ENCODE measurements around the gene MTMR4.
"Not testable (repeated sequence)": the region's sequence is repeated elsewhere in the genome, so short reads cannot be mapped to it uniquely, and the experiment has no call there.

MTMR4 gene

DNA sequence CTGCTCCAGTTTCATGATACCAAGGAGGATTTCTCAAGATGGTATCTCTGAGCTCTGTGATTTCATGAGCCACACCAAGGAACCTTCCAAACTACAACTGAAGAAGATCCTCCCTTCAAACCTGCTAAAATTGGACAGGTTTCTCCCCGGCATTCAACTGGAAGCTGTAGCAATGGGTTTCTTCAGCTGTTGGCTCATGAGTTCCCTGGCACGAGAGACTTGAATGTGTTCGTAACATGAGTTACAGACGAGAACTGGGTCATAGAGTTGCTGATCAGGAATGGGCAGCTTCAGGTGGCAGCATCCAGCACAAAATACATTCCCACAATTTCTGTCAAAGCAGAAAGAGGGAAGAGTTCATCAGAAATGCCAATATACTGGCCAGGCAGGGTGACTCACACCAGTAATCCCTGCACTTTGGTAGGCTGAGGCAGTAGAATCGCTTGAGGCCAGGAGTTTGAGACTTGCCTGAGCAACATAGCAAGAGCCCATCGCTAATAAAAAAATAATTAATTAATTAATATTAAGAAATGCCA, 22.9 kb downstream of the MTMR4 start:
- no peaks in the 10 kb centered on the region for H3K27me3 Mint-ChIP-seq
- no peak overlapping the region for H3K4me3 Mint-ChIP-seq
- peaks cover 80% of the 10 kb centered on the region for H3K36me3 Mint-ChIP-seq (ENCODE audit: low read depth)
- H3K4me1 Mint-ChIP-seq (ENCODE audit: low read depth): peaks cover 35% of the 10 kb centered on the region
- no peak for DNase-seq
- no peaks in the 10 kb centered on the region for H3K9me3 Mint-ChIP-seq
- H3K27ac Mint-ChIP-seq: no peak overlapping the region

GRCh38 chr17:58488428-58488890, 26.0 kb downstream of the MTMR4 start:
- Mint-ChIP-seq H3K36me3 (ENCODE audit: low read depth) (peaks cover 54% of the 10 kb centered on the region), H3K9me3 (no peaks in the 10 kb centered on the region), H3K4me1 (ENCODE audit: low read depth) (peaks cover 32% of the 10 kb centered on the region), H3K4me3 (peak overlapping the region; percentile 36), H3K27me3 (no peaks in the 10 kb centered on the region), H3K27ac (peak overlapping the region; percentile 66)
- DNase-seq: no peak

GRCh38 chr17:58487589-58488427, 26.6 kb downstream of the MTMR4 start, which contains the start of gene HSF5:
TSS of gene HSF5 (minus strand) at chr17:58488408. CDS start at chr17:58488274, 134 bp downstream.
- Mint-ChIP-seq H3K4me1 (ENCODE audit: low read depth) (peaks cover 25% of the 10 kb centered on the region), H3K27me3 (no peaks in the 10 kb centered on the region), H3K36me3 (ENCODE audit: low read depth) (peaks cover 47% of the 10 kb centered on the region), H3K27ac (peak within 1 kb of the TSS; percentile 71), H3K4me3 (peak within 1 kb of the TSS; percentile 64), H3K9me3 (no peaks in the 10 kb centered on the region)
- peak; percentile 86 for DNase-seq

GRCh38 chr17:58484600-58484999, 29.8 kb downstream of the MTMR4 start:
- peaks cover 27% of the 10 kb centered on the region for H3K36me3 Mint-ChIP-seq (ENCODE audit: low read depth)
- peaks cover 16% of the 10 kb centered on the region for H3K4me1 Mint-ChIP-seq (ENCODE audit: low read depth)
- H3K27ac Mint-ChIP-seq: no peak overlapping the region
- DNase-seq: no peak
- no peak overlapping the region for H3K4me3 Mint-ChIP-seq
- H3K27me3 Mint-ChIP-seq: no peaks in the 10 kb centered on the region
- H3K9me3 Mint-ChIP-seq: no peaks in the 10 kb centered on the region

- H3K4me1 Mint-ChIP-seq (ENCODE audit: low read depth); H3K27me3 Mint-ChIP-seq; H3K9me3 Mint-ChIP-seq; H3K4me3 Mint-ChIP-seq; DNase-seq; H3K27ac Mint-ChIP-seq: not testable (repeated sequence)
- H3K36me3 Mint-ChIP-seq (ENCODE audit: low read depth): peaks cover 16% of the 10 kb centered on the region
These were observed 32.6 kb downstream of the MTMR4 start for GRCh38 chr17:58481798-58482197.

GRCh38 chr17:58480090-58480489, 34.3 kb downstream of the MTMR4 start:
- Mint-ChIP-seq H3K27ac (no peak overlapping the region), H3K4me3 (no peak overlapping the region), H3K9me3 (no peaks in the 10 kb centered on the region), H3K4me1 (ENCODE audit: low read depth) (peaks cover 2% of the 10 kb centered on the region), H3K27me3 (no peaks in the 10 kb centered on the region), H3K36me3 (ENCODE audit: low read depth) (peaks cover 16% of the 10 kb centered on the region)
- DNase-seq: no peak

DNA sequence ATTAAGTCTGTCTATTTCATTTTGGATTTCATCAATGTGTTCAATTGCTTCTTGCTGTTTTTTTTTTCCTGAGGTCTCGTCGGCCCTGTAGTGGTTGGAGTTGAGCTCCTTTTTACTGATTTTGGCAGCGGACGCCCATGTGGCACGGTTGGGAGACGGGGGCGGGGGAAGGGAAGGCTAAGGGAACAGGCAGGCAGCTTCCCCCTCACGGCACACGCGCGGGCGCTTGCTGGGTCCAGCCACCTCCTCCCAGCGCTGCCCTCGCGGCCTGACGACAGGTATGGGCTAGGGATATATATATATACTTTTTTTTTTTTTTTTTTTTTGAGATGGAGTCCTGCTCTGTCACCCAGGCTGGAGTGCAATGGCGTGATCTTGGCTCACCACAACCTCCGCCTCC, 37.6 kb downstream of the MTMR4 start:
- peaks cover 10% of the 10 kb centered on the region for H3K4me1 Mint-ChIP-seq (ENCODE audit: low read depth)
- H3K27ac Mint-ChIP-seq: no peak overlapping the region
- no peaks in the 10 kb centered on the region for H3K27me3 Mint-ChIP-seq
- DNase-seq: no peak
- H3K9me3 Mint-ChIP-seq: no peaks in the 10 kb centered on the region
- H3K36me3 Mint-ChIP-seq (ENCODE audit: low read depth): peaks cover 16% of the 10 kb centered on the region
- H3K4me3 Mint-ChIP-seq: no peak overlapping the region

GRCh38 chr17:58475985-58476384, 38.5 kb downstream of the MTMR4 start:
- Mint-ChIP-seq H3K9me3 (no peaks in the 10 kb centered on the region), H3K36me3 (ENCODE audit: low read depth) (peaks cover 16% of the 10 kb centered on the region), H3K27ac (no peak overlapping the region), H3K27me3 (no peaks in the 10 kb centered on the region), H3K4me3 (no peak overlapping the region), H3K4me1 (ENCODE audit: low read depth) (peaks cover 10% of the 10 kb centered on the region)
- DNase-seq: no peak

- DNase-seq: no peak
- H3K9me3 Mint-ChIP-seq: no peaks in the 10 kb centered on the region
- H3K4me3 Mint-ChIP-seq: no peak overlapping the region
- H3K4me1 Mint-ChIP-seq (ENCODE audit: low read depth): peaks cover 10% of the 10 kb centered on the region
- H3K27me3 Mint-ChIP-seq: no peaks in the 10 kb centered on the region
- H3K27ac Mint-ChIP-seq: no peak overlapping the region
- no peaks in the 10 kb centered on the region for H3K36me3 Mint-ChIP-seq (ENCODE audit: low read depth)
These were observed 44.1 kb downstream of the MTMR4 start for GRCh38 chr17:58470356-58470755.

DNA sequence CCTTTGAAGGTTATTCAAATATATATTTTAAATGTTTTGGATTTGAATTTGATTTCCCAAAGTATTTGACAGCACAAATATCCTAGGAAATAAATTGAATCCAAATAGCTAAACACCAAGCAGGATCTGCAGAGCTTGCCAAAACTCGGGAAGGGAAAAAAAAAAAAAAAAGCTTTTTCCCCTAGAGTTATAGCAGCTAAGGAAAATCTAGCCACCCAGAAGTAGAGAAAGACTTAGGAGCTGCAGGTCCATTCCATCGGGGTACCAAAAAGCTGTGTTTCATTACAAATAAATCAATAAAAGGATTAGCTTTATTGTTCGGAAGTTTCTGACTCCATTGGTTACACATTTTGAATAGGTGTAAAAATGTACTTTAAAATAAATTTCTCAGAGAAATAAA, 45.5 kb downstream of the MTMR4 start:
- H3K4me1 Mint-ChIP-seq (ENCODE audit: low read depth): peaks cover 9% of the 10 kb centered on the region
- H3K4me3 Mint-ChIP-seq: no peak overlapping the region
- H3K9me3 Mint-ChIP-seq: no peaks in the 10 kb centered on the region
- H3K27me3 Mint-ChIP-seq: no peaks in the 10 kb centered on the region
- DNase-seq: no peak
- H3K27ac Mint-ChIP-seq: no peak overlapping the region
- H3K36me3 Mint-ChIP-seq (ENCODE audit: low read depth): no peaks in the 10 kb centered on the region

GRCh38 chr17:58455491-58455890, 58.9 kb downstream of the MTMR4 start:
- Mint-ChIP-seq H3K4me1 (ENCODE audit: low read depth) (no peaks in the 10 kb centered on the region), H3K27ac (no peak overlapping the region), H3K27me3 (no peaks in the 10 kb centered on the region), H3K4me3 (no peak overlapping the region), H3K36me3 (ENCODE audit: low read depth) (peaks cover 13% of the 10 kb centered on the region), H3K9me3 (no peaks in the 10 kb centered on the region)
- DNase-seq: no peak

DNA sequence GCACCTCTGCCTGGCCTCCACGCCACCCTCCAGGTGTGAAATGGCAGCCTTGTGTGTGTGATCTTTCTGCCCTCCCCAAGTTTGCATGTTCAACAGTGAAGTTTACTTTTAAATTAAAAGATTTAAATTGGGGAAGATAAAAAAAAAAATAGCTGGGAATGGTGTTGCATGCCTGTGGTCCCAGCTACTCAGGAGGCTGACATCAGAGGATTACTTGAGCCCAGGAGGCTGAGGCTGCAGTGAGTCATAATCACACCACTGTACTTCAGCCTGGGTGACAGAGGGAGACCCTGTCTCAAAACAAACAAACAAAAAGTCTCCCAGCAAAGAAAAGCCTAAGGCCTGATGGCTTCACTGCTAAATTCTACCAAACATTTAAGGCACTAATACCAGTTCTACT, 61.7 kb downstream of the MTMR4 start:
- H3K4me1 Mint-ChIP-seq (ENCODE audit: low read depth): no peaks in the 10 kb centered on the region
- H3K36me3 Mint-ChIP-seq (ENCODE audit: low read depth): peaks cover 13% of the 10 kb centered on the region

DNA sequence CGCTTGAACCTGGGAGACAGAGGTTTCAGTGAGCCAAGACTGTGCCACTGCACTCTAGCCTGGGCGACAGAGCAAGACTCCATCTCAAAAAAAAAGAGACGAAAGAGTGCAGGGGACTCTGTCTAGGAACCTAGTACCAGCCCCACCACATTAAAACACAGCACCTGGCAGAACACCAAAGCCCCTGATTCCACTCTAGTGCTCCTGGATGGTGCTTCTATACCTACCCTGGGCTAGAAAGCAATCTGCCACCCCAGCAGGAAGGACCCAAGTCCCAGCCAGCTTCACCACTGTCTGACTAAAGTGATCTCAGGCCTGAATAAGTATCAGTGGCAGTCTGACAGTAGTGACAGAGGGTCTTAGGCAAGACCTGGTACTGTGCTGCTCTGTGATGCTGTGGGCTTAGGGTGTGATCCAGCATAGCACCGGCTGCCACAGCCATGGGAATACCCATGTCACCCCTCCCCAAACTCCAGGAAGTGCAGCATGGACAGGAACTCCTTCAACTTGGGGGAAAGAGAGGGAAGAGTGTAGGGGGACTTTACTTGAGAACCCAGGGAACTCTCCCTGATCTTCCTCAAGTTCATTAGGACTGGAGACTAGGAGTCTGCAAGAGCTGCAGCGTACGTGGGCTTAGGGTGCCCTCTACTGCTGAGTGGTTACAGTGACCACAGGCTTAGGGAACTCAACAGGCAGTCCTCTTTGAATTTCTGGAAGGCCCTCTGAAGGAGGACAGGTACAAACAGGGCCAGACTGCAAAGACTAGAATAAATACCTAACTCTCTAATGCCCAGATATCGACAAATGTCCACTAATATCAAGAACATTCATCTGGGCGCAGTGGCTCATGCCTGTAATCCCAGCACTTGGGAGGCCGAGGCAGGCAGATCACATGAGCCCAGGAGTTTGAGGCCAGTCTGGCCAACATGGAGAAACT, 67.1 kb downstream of the MTMR4 start:
- Mint-ChIP-seq H3K27me3 (no peaks in the 10 kb centered on the region), H3K9me3 (no peaks in the 10 kb centered on the region), H3K4me1 (ENCODE audit: low read depth) (peaks cover 6% of the 10 kb centered on the region), H3K27ac (no peak overlapping the region), H3K4me3 (no peak overlapping the region), H3K36me3 (ENCODE audit: low read depth) (peaks cover 5% of the 10 kb centered on the region)
- DNase-seq: peak; percentile 70

More for the DNA sequence above, 61.7 kb downstream of the MTMR4 start:
- Mint-ChIP-seq H3K27ac (no peak overlapping the region), H3K9me3 (no peaks in the 10 kb centered on the region), H3K27me3 (no peaks in the 10 kb centered on the region), H3K4me3 (no peak overlapping the region)
- no peak for DNase-seq

DNA sequence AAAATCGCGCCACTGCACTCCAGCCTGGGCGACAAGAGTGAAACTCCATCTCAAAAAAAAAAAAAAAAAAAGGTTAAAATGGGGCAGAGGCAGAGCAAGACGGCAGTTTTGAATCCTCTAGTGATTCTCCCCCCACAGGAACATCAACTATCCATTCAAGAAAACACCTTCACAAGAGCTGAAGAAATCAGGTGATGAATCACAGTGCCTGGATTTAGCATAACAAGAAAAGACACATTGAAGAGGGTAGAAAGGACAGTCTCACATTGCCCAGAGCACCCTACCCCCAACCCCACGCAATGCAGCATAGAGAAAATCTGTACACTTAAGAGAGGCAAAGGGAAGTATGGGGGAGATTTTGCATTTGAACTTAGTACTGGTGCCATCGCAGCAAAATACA, 68.4 kb downstream of the MTMR4 start:
- no peak overlapping the region for H3K4me3 Mint-ChIP-seq
- H3K36me3 Mint-ChIP-seq (ENCODE audit: low read depth): peaks cover 5% of the 10 kb centered on the region
- H3K27ac Mint-ChIP-seq: no peak overlapping the region
- H3K4me1 Mint-ChIP-seq (ENCODE audit: low read depth): peaks cover 6% of the 10 kb centered on the region
- H3K9me3 Mint-ChIP-seq: no peaks in the 10 kb centered on the region
- DNase-seq: no peak
- H3K27me3 Mint-ChIP-seq: no peaks in the 10 kb centered on the region
